Liver (tissue), 9 donors: Measurements from ENCODE around the gene TRAF7. TPM values are rescaled to one million over a fixed set of nuclear protein-coding genes. Genes with fewer than 3 reads are reported as not detected.

Experiments used
- DNase-seq: peaks from one replicate; pipeline ENCODE4 v3.0.0-alpha.2; 2017; ENCODE audit warnings: low spot score
- H3K27ac ChIP-seq, 2 donors: one replicate each; pipeline ENCODE4 v1.7.0; 2013; ENCODE audit warnings: inconsistent platforms in 2 of 2, low read length in 2 of 2, control low read depth in 1 of 2, low read depth in 1 of 2, mild to moderate bottlenecking in 1 of 2
- H3K27me3 ChIP-seq, 4 donors: one replicate each; pipeline versions ENCODE4 v1.6.1 to v1.7.0; 2013; ENCODE audit warnings: low read length in 3 of 4, inconsistent platforms in 1 of 4, mild to moderate bottlenecking in 1 of 4, moderate library complexity in 1 of 4; ENCODE audit not compliant: control insufficient read depth in 4 of 4, insufficient read depth in 4 of 4
- H3K36me3 ChIP-seq, 4 donors: one replicate each; pipeline versions ENCODE4 v1.6.1 to v1.7.0; 2013; ENCODE audit warnings: low read length in 3 of 4, mild to moderate bottlenecking in 3 of 4, low read depth in 1 of 4, moderate library complexity in 1 of 4; ENCODE audit not compliant: control insufficient read depth in 4 of 4, insufficient read depth in 3 of 4
- H3K4me1 ChIP-seq, 4 donors: one replicate each; pipeline versions ENCODE4 v1.6.1 to v1.7.0; 2013; ENCODE audit warnings: low read length in 3 of 4, mild to moderate bottlenecking in 3 of 4, moderate library complexity in 1 of 4; ENCODE audit not compliant: control insufficient read depth in 4 of 4, insufficient read depth in 4 of 4
- H3K4me3 ChIP-seq, 3 donors: one replicate each; pipeline versions ENCODE4 v1.6.1 to v1.7.0; 2013; ENCODE audit warnings: low read length in 3 of 3, control low read depth in 1 of 3, low read depth in 1 of 3, mild to moderate bottlenecking in 1 of 3
- H3K9ac ChIP-seq, 2 donors: one replicate each; pipeline ENCODE4 v1.7.0; 2013; ENCODE audit warnings: low read length in 2 of 2, mild to moderate bottlenecking in 2 of 2, moderate library complexity in 2 of 2, control low read depth in 1 of 2, low read depth in 1 of 2
- H3K9me3 ChIP-seq, 4 donors: one replicate each; pipeline versions ENCODE4 v1.6.1 to v1.7.0; 2013; ENCODE audit warnings: low read length in 3 of 4; ENCODE audit not compliant: control insufficient read depth in 4 of 4
- ATF3 ChIP-seq: IDR thresholded peaks from 2 replicates; pipeline ENCODE4 v1.6.1; 2016; ENCODE audit warnings: antibody characterized with exemption
- CTCF ChIP-seq: fragments of 150-350 bp; IDR thresholded peaks from 2 replicates; pipeline ENCODE4 v1.5.1; 2017; ENCODE audit warnings: improper control_type of control experiment, low read depth, low read length; ENCODE audit not compliant: missing input control
- EGR1 ChIP-seq, 2 donors: IDR thresholded peaks; 2 replicates each; pipeline ENCODE4 v1.6.1; 2016 to 2018; ENCODE audit warnings: antibody characterized with exemption in 2 of 2, low read depth in 2 of 2
- FOXA1 ChIP-seq: IDR thresholded peaks from 2 replicates; pipeline ENCODE4 v1.6.1; 2016; ENCODE audit warnings: antibody characterized with exemption
- FOXA2 ChIP-seq: IDR thresholded peaks from 2 replicates; pipeline ENCODE4 v1.6.1; 2016; ENCODE audit warnings: antibody characterized with exemption
- GABPA ChIP-seq, 2 donors: IDR thresholded peaks in 1 of 2; conservative IDR thresholded peaks in 1 of 2; 2 replicates each; pipeline ENCODE4 v1.6.1; 2016; ENCODE audit warnings: antibody characterized with exemption in 2 of 2, mild to moderate bottlenecking in 1 of 2, moderate library complexity in 1 of 2
- HNF4A ChIP-seq, 2 donors: conservative IDR thresholded peaks; 2 replicates each; pipeline ENCODE4 v1.6.1; 2016; ENCODE audit warnings: antibody characterized with exemption in 2 of 2, mild to moderate bottlenecking in 2 of 2
- HNF4G ChIP-seq: IDR thresholded peaks from 2 replicates; pipeline ENCODE4 v1.6.1; 2016; ENCODE audit warnings: antibody characterized with exemption
- JUND ChIP-seq, 2 donors: IDR thresholded peaks; 2 replicates each; pipeline ENCODE4 v1.6.1; 2016; ENCODE audit warnings: antibody characterized with exemption in 2 of 2
- MAX ChIP-seq: IDR thresholded peaks from 2 replicates; pipeline ENCODE4 v1.6.1; 2016; ENCODE audit warnings: antibody characterized with exemption
- NR2F2 ChIP-seq: IDR thresholded peaks from 2 replicates; pipeline ENCODE4 v1.6.1; 2016; ENCODE audit warnings: antibody characterized with exemption
- RAD21 ChIP-seq, 2 donors: IDR thresholded peaks; 2 replicates each; pipeline ENCODE4 v1.6.1; 2016; ENCODE audit warnings: antibody characterized with exemption in 2 of 2, mild to moderate bottlenecking in 2 of 2
- REST ChIP-seq: IDR thresholded peaks from 2 replicates; pipeline ENCODE4 v1.6.1; 2016; ENCODE audit warnings: antibody characterized with exemption, mild to moderate bottlenecking
- RXRA ChIP-seq, 2 donors: IDR thresholded peaks; 2 replicates each; pipeline ENCODE4 v1.6.1; 2017 to 2018; ENCODE audit warnings: antibody characterized with exemption in 2 of 2, mild to moderate bottlenecking in 1 of 2
- SP1 ChIP-seq: IDR thresholded peaks from 2 replicates; pipeline ENCODE4 v1.6.1; 2018; ENCODE audit warnings: antibody characterized with exemption, mild to moderate bottlenecking
- TAF1 ChIP-seq: conservative IDR thresholded peaks from 2 replicates; pipeline ENCODE4 v1.6.1; 2016; ENCODE audit warnings: antibody characterized with exemption, mild to moderate bottlenecking
- YY1 ChIP-seq: IDR thresholded peaks from 2 replicates; pipeline ENCODE4 v1.6.1; 2016; ENCODE audit warnings: antibody characterized with exemption, mild to moderate bottlenecking
- ZBTB33 ChIP-seq: IDR thresholded peaks from 2 replicates; pipeline ENCODE4 v1.6.1; 2016; ENCODE audit warnings: antibody characterized with exemption
- WGBS: extraction: QIAGEN DNeasy Blood & Tissue Kit; methylation state at CpG from one replicate; pipeline ENCODE4 v1.1.7; 2013; 5-methylcytosine and 5-hydroxymethylcytosine counted together
- polyA plus RNA-seq, 2 donors: library from polyadenylated mRNA; stranded (reverse) in 1 of 2; unstranded in 1 of 2; fragments of 200-250 nt in 1 of 2; fragments of >200 nt in 1 of 2; fragmentation: Nextera tagmentation in 1 of 2; extraction: Ambion mirVana in 1 of 2; gene quantifications; one replicate each; pipeline versions ENCODE4 v1.2.1 to v1.2.3, GENCODE V29; 2013 to 2015
- total RNA-seq, 2 donors: library from RNA; depleted of rRNA; stranded (reverse); fragments of >200 nt; gene quantifications; one replicate each; pipeline ENCODE4 v1.2.3, GENCODE V29; 2014
- donor health status: healthy.
- donor health status: healthy.
- donor health status: healthy.
- donor health status: healthy.
- donor health status: healthy.

Gene TRAF7
- total and polyA plus RNA-seq, 4 donors, result 14.7 to 36.6 (median 34.0) TPM

GRCh38 chr16:2147981-2148671 lies 7.5 kb upstream of the TRAF7 start, which contains the start of gene RAB26:
RAB26 (plus strand) TSS chr16:2148625; CDS start chr16:2148784, 159 bp downstream.
- peak; percentile 70 for DNase-seq
- TF ChIP-seq HNF4A (conservative IDR thresholded peaks at IDR 0.05) (peak in 1 of 2 donors; percentile 52), MAX (no peak), GABPA (IDR thresholded peaks at IDR 0.05 in 1 of 2, conservative IDR thresholded peaks at IDR 0.05 in 1 of 2) (peak in 1 of 2 donors; percentile 52), HNF4G (no peak), SP1 (peak; percentile 69), YY1 (peak; percentile 48), FOXA1 (no peak), FOXA2 (no peak), NR2F2 (no peak), RXRA (IDR thresholded peaks at IDR 0.05) (peak; percentile 70 to 73), RAD21 (IDR thresholded peaks at IDR 0.05) (no peak), REST (peak; percentile 57), CTCF (no peak), ATF3 (no peak), TAF1 (no peak), JUND (IDR thresholded peaks at IDR 0.05) (no peak), ZBTB33 (no peak), EGR1 (IDR thresholded peaks at IDR 0.05; ENCODE audit: low read depth in 2 of 2) (peak; percentile 54 to 69)
- Histone ChIP-seq H3K36me3 (peaks cover 0 to 5% (median under 1%) of the 10 kb centered on the region in 4 donors), H3K4me3 (peak within 1 kb of the TSS; percentile 24 to 57 (median 48)), H3K27ac (peak within 1 kb of the TSS; percentile 87 to 90), H3K9ac (peak within 1 kb of the TSS in 1 of 2 donors; percentile 15), H3K9me3 (no peaks in the 10 kb centered on the region), H3K4me1 (peaks cover 16 to 61% (median 55%) of the 10 kb centered on the region in 4 donors), H3K27me3 (no peaks in the 10 kb centered on the region)
- WGBS, result 2% methylated on average over 55 of the region's 55 CpGs
